H9 (cell line): ENCODE results near the gene CINP. TPM values are rescaled to one million over a fixed set of nuclear protein-coding genes. Genes with fewer than 3 reads are reported as not detected.
A peak's percentile ranks its signal among the peaks of the same experiment; 100 is the strongest.

Experiments
- DNase-seq: peaks from one replicate; pipeline ENCODE4 v3.0.0-alpha.2; 2017
- H2AFZ ChIP-seq: one replicate; pipeline ENCODE4 v1.6.1; 2013; ENCODE audit warnings: mild to moderate bottlenecking, low read length, control low read depth, moderate library complexity
- H2AK5ac ChIP-seq: 2 replicates; pipeline ENCODE4 v1.6.1; 2013; ENCODE audit warnings: low read length, control low read depth, mixed read lengths; ENCODE audit not compliant: insufficient read length
- H2BK120ac ChIP-seq: one replicate; pipeline ENCODE4 v1.6.1; 2013; ENCODE audit warnings: low read depth, mild to moderate bottlenecking, low read length, control low read depth, inconsistent platforms; ENCODE audit not compliant: poor library complexity, severe bottlenecking
- H2BK12ac ChIP-seq: 2 replicates; pipeline ENCODE4 v1.6.1; 2013; ENCODE audit warnings: low read length, control low read depth, mixed read lengths, low read depth; ENCODE audit not compliant: insufficient read length
- H2BK15ac ChIP-seq: 2 replicates; pipeline ENCODE4 v1.6.1; 2013; ENCODE audit warnings: low read depth, low read length, control low read depth
- H2BK20ac ChIP-seq: one replicate; pipeline ENCODE4 v1.6.1; 2013; ENCODE audit warnings: low read depth, mild to moderate bottlenecking, low read length, control low read depth, inconsistent platforms; ENCODE audit not compliant: poor library complexity, severe bottlenecking
- H2BK5ac ChIP-seq: 2 replicates; pipeline ENCODE4 v1.6.1; 2013; ENCODE audit warnings: low read length, control low read depth, mixed read lengths; ENCODE audit not compliant: insufficient read length
- H3K14ac ChIP-seq: 2 replicates; pipeline ENCODE4 v1.6.1; 2013; ENCODE audit warnings: low read length, control low read depth; ENCODE audit not compliant: insufficient read depth
- H3K18ac ChIP-seq: 2 replicates; pipeline ENCODE4 v1.6.1; 2013; ENCODE audit warnings: low read depth, mild to moderate bottlenecking, mixed read lengths, low read length, control low read depth; ENCODE audit not compliant: insufficient read length
- H3K23ac ChIP-seq: 2 replicates; pipeline ENCODE4 v1.6.1; 2013; ENCODE audit warnings: low read length, control low read depth, mixed read lengths, low read depth; ENCODE audit not compliant: insufficient read length
- H3K23me2 ChIP-seq: 2 replicates; pipeline ENCODE4 v1.6.1; 2013; ENCODE audit warnings: low read depth, mild to moderate bottlenecking, mixed read lengths, low read length, control low read depth; ENCODE audit not compliant: insufficient read length, poor library complexity, severe bottlenecking
- H3K27ac ChIP-seq: 2 replicates; pipeline ENCODE4 v1.5.1; 2013; ENCODE audit warnings: low read length, control low read depth, mixed read lengths, low read depth; ENCODE audit not compliant: insufficient read length
- H3K27me3 ChIP-seq: 2 replicates; pipeline ENCODE4 v1.6.1; 2013; ENCODE audit warnings: low read length, control low read depth, inconsistent platforms; ENCODE audit not compliant: insufficient read depth
- H3K4ac ChIP-seq: 2 replicates; pipeline ENCODE4 v1.6.1; 2013; ENCODE audit warnings: low read depth, mild to moderate bottlenecking, control low read depth, inconsistent platforms, low read length, moderate library complexity
- H3K4me1 ChIP-seq: 2 replicates; pipeline ENCODE4 v1.6.1; 2013; ENCODE audit warnings: low read length, control low read depth, inconsistent platforms; ENCODE audit not compliant: insufficient read depth
- H3K4me2 ChIP-seq: 2 replicates; pipeline ENCODE4 v1.6.1; 2013; ENCODE audit warnings: low read length, control low read depth, mixed read lengths; ENCODE audit not compliant: insufficient read length, insufficient read depth
- H3K56ac ChIP-seq: 2 replicates; pipeline ENCODE4 v1.6.1; 2013; ENCODE audit warnings: low read depth, mild to moderate bottlenecking, mixed read lengths, low read length, control low read depth; ENCODE audit not compliant: insufficient read length
- H3K79me1 ChIP-seq: 2 replicates; pipeline ENCODE4 v1.6.1; 2013; ENCODE audit warnings: low read depth, mild to moderate bottlenecking, moderate library complexity, low read length, control low read depth, inconsistent platforms; ENCODE audit not compliant: insufficient read depth, poor library complexity, severe bottlenecking
- H3K79me2 ChIP-seq: 2 replicates; pipeline ENCODE4 v1.6.1; 2013; ENCODE audit warnings: low read length, control low read depth, inconsistent platforms; ENCODE audit not compliant: insufficient read depth
- H3K9ac ChIP-seq: 2 replicates; pipeline ENCODE4 v1.6.1; 2013; ENCODE audit warnings: low read length, control low read depth, mixed read lengths; ENCODE audit not compliant: insufficient read length; ENCODE audit errors: extremely low read depth
- H3K9me3 ChIP-seq: one replicate; pipeline ENCODE4 v1.6.1; 2013; ENCODE audit warnings: low read depth, low read length, inconsistent platforms; ENCODE audit not compliant: control insufficient read depth
- H3T11ph ChIP-seq: one replicate; pipeline ENCODE4 v1.6.1; 2013; ENCODE audit warnings: mild to moderate bottlenecking, low read length, control low read depth, inconsistent platforms
- H4K20me1 ChIP-seq: one replicate; pipeline ENCODE4 v1.6.1; 2013; ENCODE audit not compliant: control insufficient read depth, insufficient read length, insufficient read depth
- H4K5ac ChIP-seq: 2 replicates; pipeline ENCODE4 v1.6.1; 2013; ENCODE audit warnings: low read depth, mild to moderate bottlenecking, mixed read lengths, low read length, control low read depth; ENCODE audit not compliant: insufficient read length
- H4K8ac ChIP-seq: replicated peaks from 2 replicates; pipeline ENCODE4 v1.6.1; 2013; ENCODE audit warnings: low read length, control low read depth, mixed read lengths, low read depth; ENCODE audit not compliant: insufficient read length
- H4K91ac ChIP-seq: 2 replicates; pipeline ENCODE4 v1.6.1; 2013; ENCODE audit warnings: low read depth, mild to moderate bottlenecking, moderate library complexity, mixed read lengths, low read length, control low read depth; ENCODE audit not compliant: insufficient read length
- H3K27ac Mint-ChIP-seq, 3 experiments: 2 replicates in 2 of 3; 3 replicates in 1 of 3; pipeline ENCODE4 v1.8.0; 2020 to 2021; ENCODE audit warnings: mixed read lengths in 3 of 3, mild to moderate bottlenecking in 1 of 3, moderate library complexity in 1 of 3
- H3K27me3 Mint-ChIP-seq: 2 replicates; pipeline ENCODE4 v1.8.0; 2021; ENCODE audit warnings: low read depth, mild to moderate bottlenecking, moderate library complexity, mixed read lengths
- H3K36me3 Mint-ChIP-seq, 3 experiments: 2 replicates in 2 of 3; 3 replicates in 1 of 3; pipeline ENCODE4 v1.8.0; 2020 to 2021; ENCODE audit warnings: low read depth in 3 of 3, mixed read lengths in 3 of 3; ENCODE audit not compliant: insufficient read depth in 1 of 3
- H3K4me1 Mint-ChIP-seq, 2 experiments: 2 replicates each; pipeline ENCODE4 v1.8.0; 2020; ENCODE audit warnings: mixed read lengths in 2 of 2
- H3K4me3 Mint-ChIP-seq, 2 experiments: 2 replicates in 1 of 2; 3 replicates in 1 of 2; pipeline ENCODE4 v1.8.0; 2020 to 2021; ENCODE audit warnings: mild to moderate bottlenecking in 2 of 2, mixed read lengths in 2 of 2, moderate library complexity in 1 of 2
- H3K9me3 Mint-ChIP-seq, 2 experiments: 2 replicates in 1 of 2; 3 replicates in 1 of 2; pipeline ENCODE4 v1.8.0; 2020; ENCODE audit warnings: mild to moderate bottlenecking in 2 of 2, mixed read lengths in 2 of 2, moderate library complexity in 1 of 2
- WGBS: extraction: QIAGEN DNeasy Blood & Tissue Kit; methylation state at CpG from one replicate; pipeline ENCODE4 v1.1.7; 2013; ENCODE audit warnings: missing lambda C conversion rate, low lambda C conversion rate, mixed read lengths; ENCODE audit not compliant: insufficient read length; ENCODE audit errors: extremely low coverage; 5-methylcytosine and 5-hydroxymethylcytosine counted together
- total RNA-seq: library from RNA; stranded (reverse); gene quantifications from 2 replicates; pipeline ENCODE4 v1.2.1, GENCODE V29; 2021
- TF ChIP-seq, protein P1 (sequence below): fragments of 200-600 bp; sonication (generic); conservative IDR thresholded peaks from 3 replicates; pipeline ENCODE4 v1.8.0; 2021; ENCODE audit warnings: antibody characterized with exemption, mild to moderate bottlenecking

Gene CINP
- total RNA-seq, 1 experiment from 2014 or later: 39.5 TPM

- H3T11ph ChIP-seq: no peak overlapping the region
- H3K23ac ChIP-seq: no peak overlapping the region
- no peaks in the 10 kb centered on the region for H3K27me3 Mint-ChIP-seq
- no peak overlapping the region for H3K4me2 ChIP-seq
- no peak overlapping the region for H4K8ac ChIP-seq
- H3K9me3 Mint-ChIP-seq: no peaks in the 10 kb centered on the region
- H3K4me1 ChIP-seq: no peaks in the 10 kb centered on the region
- no peak overlapping the region for H2BK12ac ChIP-seq
- no peak overlapping the region for H2BK5ac ChIP-seq
- no peak overlapping the region for H2BK120ac ChIP-seq
- no peak overlapping the region for H3K18ac ChIP-seq
- no peak overlapping the region for H3K14ac ChIP-seq
- no peak overlapping the region for H3K4me3 Mint-ChIP-seq
- peak overlapping the region in 1 of 3 experiments; percentile 3; a peak in 1 of 7 replicates for H3K27ac Mint-ChIP-seq
- H3K27ac ChIP-seq: no peak overlapping the region
- peaks cover 0 to 28% (median 2%) of the 10 kb centered on the region in 3 experiments; a peak in 4 of 7 replicates for H3K36me3 Mint-ChIP-seq
- no peak overlapping the region for H3K9ac ChIP-seq
- H3K79me2 ChIP-seq: no peaks in the 10 kb centered on the region
- no peak overlapping the region for H2AFZ ChIP-seq
- no peak overlapping the region for H2BK15ac ChIP-seq
- TF ChIP-seq, protein P1, sequence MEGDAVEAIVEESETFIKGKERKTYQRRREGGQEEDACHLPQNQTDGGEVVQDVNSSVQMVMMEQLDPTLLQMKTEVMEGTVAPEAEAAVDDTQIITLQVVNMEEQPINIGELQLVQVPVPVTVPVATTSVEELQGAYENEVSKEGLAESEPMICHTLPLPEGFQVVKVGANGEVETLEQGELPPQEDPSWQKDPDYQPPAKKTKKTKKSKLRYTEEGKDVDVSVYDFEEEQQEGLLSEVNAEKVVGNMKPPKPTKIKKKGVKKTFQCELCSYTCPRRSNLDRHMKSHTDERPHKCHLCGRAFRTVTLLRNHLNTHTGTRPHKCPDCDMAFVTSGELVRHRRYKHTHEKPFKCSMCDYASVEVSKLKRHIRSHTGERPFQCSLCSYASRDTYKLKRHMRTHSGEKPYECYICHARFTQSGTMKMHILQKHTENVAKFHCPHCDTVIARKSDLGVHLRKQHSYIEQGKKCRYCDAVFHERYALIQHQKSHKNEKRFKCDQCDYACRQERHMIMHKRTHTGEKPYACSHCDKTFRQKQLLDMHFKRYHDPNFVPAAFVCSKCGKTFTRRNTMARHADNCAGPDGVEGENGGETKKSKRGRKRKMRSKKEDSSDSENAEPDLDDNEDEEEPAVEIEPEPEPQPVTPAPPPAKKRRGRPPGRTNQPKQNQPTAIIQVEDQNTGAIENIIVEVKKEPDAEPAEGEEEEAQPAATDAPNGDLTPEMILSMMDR: no peak
- no peak overlapping the region for H2AK5ac ChIP-seq
- no peaks in the 10 kb centered on the region for H3K9me3 ChIP-seq
- WGBS: no CpG with 5 or more reads among the region's 9 CpGs
- no peak overlapping the region for H3K56ac ChIP-seq
- DNase-seq: no peak
- 0 out of 4 replicates have a peak, but pooled peaks cover 0 to 2% of the 10 kb centered on the region in 2 experiments for H3K4me1 Mint-ChIP-seq
- no peaks in the 10 kb centered on the region for H3K27me3 ChIP-seq
- H4K20me1 ChIP-seq: no peaks in the 10 kb centered on the region
- no peak overlapping the region for H3K4ac ChIP-seq
- H3K79me1 ChIP-seq: no peaks in the 10 kb centered on the region
- H4K5ac ChIP-seq: no peak overlapping the region
- H2BK20ac ChIP-seq: no peak overlapping the region
- H4K91ac ChIP-seq: no peak overlapping the region
- no peaks in the 10 kb centered on the region for H3K23me2 ChIP-seq
Observed at GRCh38 chr14:102378830-102379229, 16.1 kb upstream of the CINP start.
